ENCODE results near the gene LAMA2.

Gene LAMA2

DNA sequence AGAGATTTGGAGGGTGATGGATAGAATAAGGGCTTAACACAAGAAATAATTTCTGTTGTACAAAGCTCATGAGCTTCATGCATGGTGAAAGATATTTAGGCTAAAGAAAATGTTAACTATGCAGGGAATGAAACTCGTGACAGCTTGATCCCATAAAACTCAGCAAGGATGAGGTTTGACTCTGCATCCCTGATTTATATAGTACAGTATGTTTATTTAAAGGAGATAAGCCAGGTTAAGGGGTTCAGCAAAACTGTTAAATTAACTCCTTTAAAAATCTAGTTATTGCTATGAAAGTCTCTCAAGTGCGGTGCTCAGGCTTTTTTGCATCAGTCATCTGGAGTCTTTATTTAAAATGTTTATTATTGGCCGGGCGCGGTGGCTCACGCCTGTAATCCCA, 326.4 kb downstream of the LAMA2 start:
- Histone ChIP-seq H3K4me1 (ENCODE audit: control insufficient read depth, insufficient read depth, low read length, poor library complexity, severe bottlenecking) (no peaks in the 10 kb centered on the region), H3K36me3 (ENCODE audit: control insufficient read depth, insufficient read depth, low read length) (no peaks in the 10 kb centered on the region), H3K27ac (ENCODE audit: low read depth, low read length, severe bottlenecking) (no peak overlapping the region), H3K9me3 (ENCODE audit: control insufficient read depth, low read length) (no peaks in the 10 kb centered on the region), H3K4me3 (ENCODE audit: extremely low read depth, insufficient read depth, low read length, poor library complexity, severe bottlenecking) (no peak overlapping the region)
- whole genome bisulfite sequencing, 2 experiments (ENCODE audit: insufficient coverage in 2 of 2): no CpG with 5 or more reads among the region's 6 CpGs

DNA sequence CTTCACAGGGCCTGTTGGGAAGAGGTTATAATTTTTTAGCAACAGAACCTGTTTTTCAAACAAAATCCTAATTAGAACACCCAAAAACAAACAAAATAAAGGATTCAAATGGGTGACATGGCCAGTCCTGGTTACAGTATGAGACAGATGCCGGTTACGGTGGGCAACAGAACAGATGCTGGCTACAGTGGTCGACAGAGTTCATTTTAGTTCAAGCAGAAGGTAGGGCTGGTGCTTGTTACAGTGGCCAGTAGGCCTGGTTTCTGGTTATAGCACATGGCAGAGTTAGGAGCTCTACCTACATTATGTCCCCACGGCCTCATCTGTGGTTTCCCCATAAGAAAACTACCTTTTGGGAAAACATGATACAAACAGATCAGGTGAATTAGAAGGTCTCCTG, 327.7 kb downstream of the LAMA2 start:
- WGBS, 2 experiments (ENCODE audit: insufficient coverage in 2 of 2): 87% methylated on average over 3 of the region's 4 CpGs
- Histone ChIP-seq H3K36me3 (ENCODE audit: control insufficient read depth, insufficient read depth, low read length) (no peaks in the 10 kb centered on the region), H3K9me3 (ENCODE audit: control insufficient read depth, low read length) (no peaks in the 10 kb centered on the region), H3K4me1 (ENCODE audit: control insufficient read depth, insufficient read depth, low read length, poor library complexity, severe bottlenecking) (no peaks in the 10 kb centered on the region), H3K4me3 (ENCODE audit: extremely low read depth, insufficient read depth, low read length, poor library complexity, severe bottlenecking) (no peak overlapping the region), H3K27ac (ENCODE audit: low read depth, low read length, severe bottlenecking) (no peak overlapping the region)

DNA sequence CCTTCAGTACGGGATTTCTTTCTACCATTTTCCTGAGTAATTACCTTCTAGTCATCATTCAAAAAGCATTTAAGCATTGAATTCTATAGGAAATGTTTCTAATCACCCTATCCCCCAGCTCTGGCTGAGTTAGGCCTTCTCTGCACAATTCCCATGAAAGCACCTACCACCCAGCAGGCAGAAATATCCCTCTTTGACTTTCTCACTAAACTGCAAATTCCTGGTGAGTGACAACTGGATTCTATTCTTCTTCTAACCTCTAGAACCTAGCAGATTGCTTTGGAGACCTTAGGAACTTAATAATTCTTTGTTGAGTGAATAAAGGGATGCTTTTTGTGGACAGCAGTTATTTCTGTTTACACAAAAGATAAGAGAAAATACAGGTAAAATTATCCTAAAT, 328.7 kb downstream of the LAMA2 start:
- H3K4me3 ChIP-seq (ENCODE audit: extremely low read depth, insufficient read depth, low read length, poor library complexity, severe bottlenecking): no peak overlapping the region
- no peaks in the 10 kb centered on the region for H3K36me3 ChIP-seq (ENCODE audit: control insufficient read depth, insufficient read depth, low read length)
- H3K4me1 ChIP-seq (ENCODE audit: control insufficient read depth, insufficient read depth, low read length, poor library complexity, severe bottlenecking): no peaks in the 10 kb centered on the region
- 71 to 100% methylated on average over 1 of the region's 1 CpG for WGBS, 2 experiments (ENCODE audit: insufficient coverage in 2 of 2)
- H3K9me3 ChIP-seq (ENCODE audit: control insufficient read depth, low read length): no peaks in the 10 kb centered on the region
- no peak overlapping the region for H3K27ac ChIP-seq (ENCODE audit: low read depth, low read length, severe bottlenecking)

DNA sequence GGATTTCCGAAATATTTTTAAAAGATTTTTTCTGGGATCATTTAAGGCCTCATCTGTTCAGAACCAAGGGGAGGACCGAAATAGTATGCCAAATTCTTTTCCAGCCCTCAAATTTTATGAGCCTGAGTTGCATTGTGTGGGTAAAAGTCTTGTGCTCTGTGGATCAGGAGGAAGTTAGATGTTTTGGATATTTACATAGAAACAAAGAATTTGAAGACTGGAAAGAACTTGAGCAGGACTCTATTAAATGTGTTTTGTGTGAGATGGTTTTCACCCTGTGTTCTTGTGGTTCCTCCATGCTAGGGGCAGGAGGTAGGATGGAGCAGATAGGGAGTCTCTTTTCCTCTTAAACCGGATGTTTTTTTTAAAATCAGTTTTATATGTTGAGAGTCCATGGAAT, 329.1 kb downstream of the LAMA2 start:
- Histone ChIP-seq H3K27ac (ENCODE audit: low read depth, low read length, severe bottlenecking) (no peak overlapping the region), H3K36me3 (ENCODE audit: control insufficient read depth, insufficient read depth, low read length) (no peaks in the 10 kb centered on the region), H3K4me1 (ENCODE audit: control insufficient read depth, insufficient read depth, low read length, poor library complexity, severe bottlenecking) (no peaks in the 10 kb centered on the region), H3K4me3 (ENCODE audit: extremely low read depth, insufficient read depth, low read length, poor library complexity, severe bottlenecking) (no peak overlapping the region), H3K9me3 (ENCODE audit: control insufficient read depth, low read length) (no peaks in the 10 kb centered on the region)
- 77 to 80% methylated on average over 1 to 2 of the region's 3 CpGs for WGBS, 2 experiments (ENCODE audit: insufficient coverage in 2 of 2)

DNA sequence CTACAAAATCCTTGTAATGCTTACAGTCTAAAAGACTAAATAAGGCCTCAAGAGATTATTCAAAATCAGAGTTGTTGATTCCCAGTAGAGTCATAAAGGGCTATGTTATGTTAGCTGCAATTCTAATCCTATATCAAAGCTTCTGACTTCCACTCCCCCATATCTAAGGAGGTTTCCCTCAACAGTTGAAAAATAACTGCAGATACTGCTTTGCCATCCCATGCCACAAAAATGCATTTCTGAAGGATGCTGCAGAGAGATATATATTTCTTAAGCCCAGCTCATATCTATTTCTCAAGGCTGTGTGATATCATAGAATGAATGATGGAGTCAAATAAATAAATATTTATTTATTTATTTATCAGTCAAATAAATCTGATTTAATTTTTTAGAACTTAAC, 332.3 kb downstream of the LAMA2 start:
- no peak overlapping the region for H3K4me3 ChIP-seq (ENCODE audit: extremely low read depth, insufficient read depth, low read length, poor library complexity, severe bottlenecking)
- no peak overlapping the region for H3K27ac ChIP-seq (ENCODE audit: low read depth, low read length, severe bottlenecking)
- H3K4me1 ChIP-seq (ENCODE audit: control insufficient read depth, insufficient read depth, low read length, poor library complexity, severe bottlenecking): no peaks in the 10 kb centered on the region
- no peaks in the 10 kb centered on the region for H3K9me3 ChIP-seq (ENCODE audit: control insufficient read depth, low read length)
- H3K36me3 ChIP-seq (ENCODE audit: control insufficient read depth, insufficient read depth, low read length): no peaks in the 10 kb centered on the region

DNA sequence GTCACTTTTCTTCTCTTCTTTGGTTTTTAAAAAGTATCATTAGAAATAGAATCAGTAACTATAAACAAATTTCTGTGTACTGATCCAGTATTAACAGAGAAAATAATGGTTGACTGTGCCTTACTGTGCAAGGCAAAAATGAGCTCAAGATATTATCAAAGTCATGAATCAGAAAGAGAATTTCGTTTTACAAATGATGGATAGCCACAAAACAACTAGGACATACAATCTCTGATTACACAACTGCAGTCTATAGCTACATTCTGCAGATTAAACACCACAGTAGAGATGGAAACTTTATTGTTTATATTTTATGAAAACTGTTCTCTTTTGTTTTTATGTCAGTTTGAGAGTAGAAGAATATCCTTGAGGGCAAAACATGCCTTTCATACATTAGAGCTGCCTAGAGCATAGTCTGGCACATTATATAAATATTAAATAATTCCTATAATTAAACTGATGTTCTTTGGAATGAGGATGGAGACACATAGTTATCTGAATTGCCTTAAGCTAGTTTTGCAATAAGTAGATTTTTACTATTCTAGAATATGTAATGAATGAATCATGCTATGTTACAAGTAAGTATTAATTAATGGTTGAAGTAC, 333.1 kb downstream of the LAMA2 start:
- H3K36me3 ChIP-seq (ENCODE audit: control insufficient read depth, insufficient read depth, low read length): no peaks in the 10 kb centered on the region

DNA sequence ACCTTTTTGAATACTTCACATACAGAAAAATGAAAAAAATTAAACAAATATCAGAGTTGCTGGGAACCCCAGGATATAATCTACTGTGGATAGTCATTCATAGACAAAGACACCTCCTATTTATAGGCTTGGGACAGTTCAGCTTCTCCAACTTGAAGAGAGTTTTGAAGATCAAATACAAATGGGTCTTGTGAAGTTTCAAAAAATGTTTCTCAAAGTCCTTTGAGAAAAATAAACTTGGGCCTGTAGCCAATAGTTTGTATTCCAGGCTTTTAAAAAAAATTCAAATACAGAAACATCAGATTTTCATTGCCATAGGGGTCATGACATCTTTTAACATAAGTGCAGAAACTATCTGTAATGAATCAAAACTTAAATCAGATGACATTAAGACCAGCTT, 334.8 kb downstream of the LAMA2 start:
- Histone ChIP-seq H3K4me1 (ENCODE audit: control insufficient read depth, insufficient read depth, low read length, poor library complexity, severe bottlenecking) (no peaks in the 10 kb centered on the region), H3K9me3 (ENCODE audit: control insufficient read depth, low read length) (no peaks in the 10 kb centered on the region), H3K4me3 (ENCODE audit: extremely low read depth, insufficient read depth, low read length, poor library complexity, severe bottlenecking) (no peak overlapping the region), H3K27ac (ENCODE audit: low read depth, low read length, severe bottlenecking) (no peak overlapping the region), H3K36me3 (ENCODE audit: control insufficient read depth, insufficient read depth, low read length) (no peaks in the 10 kb centered on the region)

More for the DNA sequence above, 333.1 kb downstream of the LAMA2 start:
- no CpG with 5 or more reads among the region's 1 CpG for WGBS, 2 experiments (ENCODE audit: insufficient coverage in 2 of 2)
- H3K9me3 ChIP-seq (ENCODE audit: control insufficient read depth, low read length): no peaks in the 10 kb centered on the region
- no peak overlapping the region for H3K4me3 ChIP-seq (ENCODE audit: extremely low read depth, insufficient read depth, low read length, poor library complexity, severe bottlenecking)
- H3K27ac ChIP-seq (ENCODE audit: low read depth, low read length, severe bottlenecking): no peak overlapping the region
- no peaks in the 10 kb centered on the region for H3K4me1 ChIP-seq (ENCODE audit: control insufficient read depth, insufficient read depth, low read length, poor library complexity, severe bottlenecking)

DNA sequence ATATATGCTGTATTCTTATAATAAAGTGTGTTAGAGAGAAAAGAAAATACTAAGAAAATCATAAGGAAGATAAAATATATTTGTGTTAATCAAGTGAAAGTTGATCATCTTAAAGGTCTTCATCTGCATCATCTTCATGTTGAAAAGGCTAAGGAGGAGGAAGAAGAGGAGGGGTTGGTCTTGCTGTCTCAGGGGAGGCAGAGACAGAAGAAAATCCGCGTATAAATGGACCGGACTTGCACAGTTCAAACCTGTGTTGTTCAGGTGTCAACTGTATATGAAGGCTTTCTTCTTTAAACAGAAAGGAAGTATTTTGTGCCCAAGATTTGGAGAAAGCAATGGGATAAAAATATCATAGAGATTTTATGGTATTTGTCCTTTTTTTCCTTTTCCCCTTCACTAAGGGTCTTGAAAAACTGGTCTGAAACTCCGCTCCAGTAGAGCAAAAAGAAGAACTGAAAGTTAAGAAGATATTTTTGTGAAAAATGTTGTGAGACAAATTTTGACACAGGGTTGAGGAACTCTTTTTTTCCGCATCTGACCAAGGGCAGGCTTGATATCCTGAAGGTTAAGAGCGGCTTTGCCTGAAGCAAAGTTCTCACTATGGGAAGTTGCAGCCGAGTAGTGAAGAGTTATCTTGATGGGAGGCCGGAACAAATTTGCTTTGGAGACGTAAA, 350.7 kb downstream of the LAMA2 start:
- H3K4me1 ChIP-seq (ENCODE audit: control insufficient read depth, insufficient read depth, low read length, poor library complexity, severe bottlenecking): no peaks in the 10 kb centered on the region
- 78 to 88% methylated on average over 5 of the region's 9 CpGs for WGBS, 2 experiments (ENCODE audit: insufficient coverage in 2 of 2)

DNA sequence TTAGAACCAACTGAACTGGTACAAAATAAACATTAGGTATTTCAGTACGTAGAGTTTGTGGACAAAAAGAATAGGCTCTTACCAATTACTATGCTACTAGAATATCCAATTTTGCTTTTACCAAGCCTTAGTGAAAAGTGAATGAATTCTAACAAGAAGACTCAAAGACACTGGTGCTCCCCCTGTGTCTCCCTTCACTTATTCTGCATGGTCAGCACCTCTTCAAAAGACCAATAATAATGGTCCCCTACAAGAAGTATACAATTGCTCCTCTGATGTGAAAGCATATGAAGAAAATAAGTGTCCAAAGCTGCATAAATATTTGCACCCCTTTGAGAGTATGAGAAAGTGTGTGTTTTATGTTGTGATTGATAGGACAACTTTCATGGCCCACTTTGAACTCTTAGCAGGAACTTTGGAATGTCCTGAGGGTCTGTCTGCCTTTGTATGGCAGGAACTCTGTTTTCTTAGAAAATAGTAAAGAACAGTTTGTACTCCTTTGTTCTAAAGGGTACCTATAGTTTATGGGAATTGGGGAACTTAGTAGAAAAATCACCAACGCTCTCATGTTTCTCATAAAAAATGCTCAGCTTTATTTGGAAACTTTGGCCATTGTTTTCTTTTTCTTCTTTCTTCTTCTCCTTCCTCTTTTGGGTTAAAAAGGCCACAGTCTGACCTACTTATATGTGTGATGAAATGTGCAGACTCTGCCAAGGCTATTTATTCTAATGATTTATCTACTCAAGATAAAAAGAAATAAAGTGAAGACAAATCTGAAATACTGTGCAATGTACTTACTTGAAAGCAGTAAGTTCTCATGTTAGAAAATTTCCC, 352.4 kb downstream of the LAMA2 start:
- WGBS, 2 experiments (ENCODE audit: insufficient coverage in 2 of 2): 100% methylated on average over 1 of the region's 2 CpGs; no CpG with 5 or more reads in 1 of the 2 experiments
- no peaks in the 10 kb centered on the region for H3K9me3 ChIP-seq (ENCODE audit: control insufficient read depth, low read length)
- H3K27ac ChIP-seq (ENCODE audit: low read depth, low read length, severe bottlenecking): peak overlapping the region; percentile 0
- no peak overlapping the region for H3K4me3 ChIP-seq (ENCODE audit: extremely low read depth, insufficient read depth, low read length, poor library complexity, severe bottlenecking)
- H3K4me1 ChIP-seq (ENCODE audit: control insufficient read depth, insufficient read depth, low read length, poor library complexity, severe bottlenecking): no peaks in the 10 kb centered on the region
- no peaks in the 10 kb centered on the region for H3K36me3 ChIP-seq (ENCODE audit: control insufficient read depth, insufficient read depth, low read length)

More for the DNA sequence above, 350.7 kb downstream of the LAMA2 start:
- H3K36me3 ChIP-seq (ENCODE audit: control insufficient read depth, insufficient read depth, low read length): no peaks in the 10 kb centered on the region
- no peaks in the 10 kb centered on the region for H3K9me3 ChIP-seq (ENCODE audit: control insufficient read depth, low read length)
- H3K4me3 ChIP-seq (ENCODE audit: extremely low read depth, insufficient read depth, low read length, poor library complexity, severe bottlenecking): no peak overlapping the region
- no peak overlapping the region for H3K27ac ChIP-seq (ENCODE audit: low read depth, low read length, severe bottlenecking)

DNA sequence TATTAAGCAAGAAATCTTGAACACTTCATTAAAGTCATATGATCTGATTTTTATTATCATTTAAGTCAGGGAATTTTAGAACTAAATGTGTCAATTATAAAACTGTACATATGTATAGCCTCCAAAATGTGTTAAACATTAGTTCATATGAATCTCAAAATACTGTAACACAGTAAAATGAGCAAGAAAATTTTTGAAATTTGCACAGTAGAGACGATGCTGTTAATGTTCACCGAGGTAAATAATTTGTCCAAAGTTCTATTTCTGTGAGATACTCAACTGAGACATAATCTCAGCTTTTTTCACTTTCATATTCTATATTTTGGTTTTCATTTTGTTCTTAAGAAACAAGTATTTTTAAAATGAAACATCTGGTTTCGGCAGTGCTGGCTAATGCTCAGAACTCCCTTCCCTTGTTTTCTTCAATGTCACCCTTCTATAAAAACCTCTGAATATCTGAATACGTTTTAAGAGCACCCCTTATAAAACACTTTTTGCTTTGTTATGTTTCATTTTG, 353.1 kb downstream of the LAMA2 start:
- no peaks in the 10 kb centered on the region for H3K9me3 ChIP-seq (ENCODE audit: control insufficient read depth, low read length)
- H3K4me1 ChIP-seq (ENCODE audit: control insufficient read depth, insufficient read depth, low read length, poor library complexity, severe bottlenecking): no peaks in the 10 kb centered on the region
- H3K36me3 ChIP-seq (ENCODE audit: control insufficient read depth, insufficient read depth, low read length): no peaks in the 10 kb centered on the region
- WGBS, 2 experiments (ENCODE audit: insufficient coverage in 2 of 2): 100% methylated on average over 2 of the region's 4 CpGs; no CpG with 5 or more reads in 1 of the 2 experiments
- no peak overlapping the region for H3K27ac ChIP-seq (ENCODE audit: low read depth, low read length, severe bottlenecking)
- no peak overlapping the region for H3K4me3 ChIP-seq (ENCODE audit: extremely low read depth, insufficient read depth, low read length, poor library complexity, severe bottlenecking)
